OCI-LY7 (cell line): ENCODE data around the gene BORCS8.

ENCODE experiments used
- EZH2phosphoT487 ChIP-seq: fragments of 200-600 bp; sonication (generic); IDR thresholded peaks from 2 replicates; pipeline ENCODE4 v1.6.1; 2018; ENCODE audit warnings: low read depth, borderline replicate concordance, mild to moderate bottlenecking, mixed run types, antibody characterized with exemption, low read length, moderate library complexity, mixed read lengths
- TF ChIP-seq, protein P1 (sequence below): fragments of 200-600 bp; sonication (generic); conservative IDR thresholded peaks from 2 replicates; pipeline ENCODE4 v1.5.1; 2014; ENCODE audit warnings: mild to moderate bottlenecking, antibody characterized with exemption, low read length, moderate library complexity, mixed read lengths

DNA sequence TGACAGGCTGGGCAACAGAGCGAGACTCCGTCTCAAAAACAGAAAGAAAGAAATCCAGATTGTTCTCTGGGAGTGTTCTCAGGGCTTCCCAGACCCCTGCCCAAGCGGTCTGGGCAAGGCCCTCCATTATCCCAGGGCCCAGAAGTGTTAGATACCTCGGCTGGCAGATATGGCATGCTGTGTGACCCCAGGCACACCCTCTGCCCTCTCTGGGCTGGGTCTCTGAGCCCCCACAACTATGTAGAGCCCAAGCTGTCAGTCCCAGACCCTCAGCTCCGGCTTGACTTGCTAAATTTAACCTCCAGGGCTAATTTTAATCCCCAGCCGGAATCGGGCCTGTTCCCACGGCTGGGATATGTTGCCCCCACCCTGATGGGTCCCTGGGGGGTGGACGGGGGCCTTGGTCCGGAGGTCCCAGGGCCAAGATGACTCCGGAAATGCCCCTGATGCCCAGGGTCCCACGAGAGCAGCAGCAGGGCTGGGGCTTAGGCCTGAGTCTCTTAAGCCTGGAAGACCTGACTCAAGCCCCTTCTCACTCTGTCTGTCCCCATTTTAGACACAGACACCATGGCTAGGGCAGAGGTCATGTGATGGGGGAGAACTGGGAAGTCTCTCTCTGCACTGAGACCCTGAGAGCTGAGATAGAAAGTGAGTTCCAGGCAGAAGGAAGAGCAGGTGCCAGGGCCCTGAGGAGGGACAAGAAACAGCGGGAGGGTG is 39.1 kb downstream of the BORCS8 start:
- TF ChIP-seq, protein P1, sequence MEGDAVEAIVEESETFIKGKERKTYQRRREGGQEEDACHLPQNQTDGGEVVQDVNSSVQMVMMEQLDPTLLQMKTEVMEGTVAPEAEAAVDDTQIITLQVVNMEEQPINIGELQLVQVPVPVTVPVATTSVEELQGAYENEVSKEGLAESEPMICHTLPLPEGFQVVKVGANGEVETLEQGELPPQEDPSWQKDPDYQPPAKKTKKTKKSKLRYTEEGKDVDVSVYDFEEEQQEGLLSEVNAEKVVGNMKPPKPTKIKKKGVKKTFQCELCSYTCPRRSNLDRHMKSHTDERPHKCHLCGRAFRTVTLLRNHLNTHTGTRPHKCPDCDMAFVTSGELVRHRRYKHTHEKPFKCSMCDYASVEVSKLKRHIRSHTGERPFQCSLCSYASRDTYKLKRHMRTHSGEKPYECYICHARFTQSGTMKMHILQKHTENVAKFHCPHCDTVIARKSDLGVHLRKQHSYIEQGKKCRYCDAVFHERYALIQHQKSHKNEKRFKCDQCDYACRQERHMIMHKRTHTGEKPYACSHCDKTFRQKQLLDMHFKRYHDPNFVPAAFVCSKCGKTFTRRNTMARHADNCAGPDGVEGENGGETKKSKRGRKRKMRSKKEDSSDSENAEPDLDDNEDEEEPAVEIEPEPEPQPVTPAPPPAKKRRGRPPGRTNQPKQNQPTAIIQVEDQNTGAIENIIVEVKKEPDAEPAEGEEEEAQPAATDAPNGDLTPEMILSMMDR, result no peak
- TF ChIP-seq EZH2phosphoT487, result no peak
